DND-41 (cell line): ENCODE results near the gene TNF.
A peak's percentile ranks its signal among the peaks of the same experiment; 100 is the strongest.

Experiments used
- ATAC-seq: fragments of 200-7000 bp; cut with Tn5 transposase; 3 replicates; pipeline ENCODE4 v1.9.1; 2021; ENCODE audit warnings: low read depth; ENCODE audit not compliant: insufficient read depth
- DNase-seq: peaks from one replicate; pipeline ENCODE4 v3.0.0-alpha.2; 2020
- H2AFZ ChIP-seq: 2 replicates; pipeline ENCODE4 v1.6.0; 2012; ENCODE audit warnings: low read depth, low read length
- H3K27ac ChIP-seq: 2 replicates; pipeline ENCODE4 v1.5.1; 2012; ENCODE audit warnings: low read length, inconsistent platforms
- H3K27me3 ChIP-seq: fragments of 200-600 bp; sonication (generic); 2 replicates; pipeline ENCODE4 v1.6.0; 2012; ENCODE audit warnings: low read length, mild to moderate bottlenecking, inconsistent platforms; ENCODE audit not compliant: insufficient read depth, poor library complexity
- H3K36me3 ChIP-seq: 2 replicates; pipeline ENCODE4 v1.5.1; 2012; ENCODE audit warnings: low read length, inconsistent platforms; ENCODE audit not compliant: insufficient read depth
- H3K4me1 ChIP-seq: 2 replicates; pipeline ENCODE4 v1.5.1; 2012; ENCODE audit warnings: mild to moderate bottlenecking, low read length; ENCODE audit not compliant: insufficient read depth
- H3K4me2 ChIP-seq: 2 replicates; pipeline ENCODE4 v1.6.0; 2012; ENCODE audit warnings: mild to moderate bottlenecking, moderate library complexity, low read length, inconsistent platforms; ENCODE audit not compliant: insufficient read depth
- H3K4me3 ChIP-seq, 2 experiments: fragments of 200-600 bp in 1 of 2; shearing (Covaris generic) in 1 of 2; 2 replicates each; pipeline ENCODE4 v1.5.1; 2012 to 2016; ENCODE audit warnings: inconsistent platforms in 2 of 2, low read length in 2 of 2, mild to moderate bottlenecking in 2 of 2, low read depth in 1 of 2, moderate library complexity in 1 of 2
- H3K79me2 ChIP-seq: 2 replicates; pipeline ENCODE4 v1.6.0; 2012; ENCODE audit warnings: low read length, inconsistent platforms; ENCODE audit not compliant: insufficient read depth
- H3K9ac ChIP-seq: 2 replicates; pipeline ENCODE4 v1.6.0; 2012; ENCODE audit warnings: low read depth, mild to moderate bottlenecking, inconsistent platforms, low read length, moderate library complexity
- H3K9me3 ChIP-seq: 2 replicates; pipeline ENCODE4 v1.5.1; 2012; ENCODE audit warnings: low read length, moderate library complexity, mild to moderate bottlenecking, inconsistent platforms; ENCODE audit not compliant: insufficient read depth, severe bottlenecking
- H4K20me1 ChIP-seq: 2 replicates; pipeline ENCODE4 v1.6.0; 2012; ENCODE audit warnings: low read length; ENCODE audit not compliant: insufficient read depth
- CTCF ChIP-seq: IDR thresholded peaks from 2 replicates; pipeline ENCODE4 v1.5.1; 2012; ENCODE audit warnings: borderline replicate concordance, low read length, moderate library complexity, mild to moderate bottlenecking; ENCODE audit not compliant: poor library complexity, severe bottlenecking; ENCODE audit errors: extremely low read depth
- EZH2 ChIP-seq: IDR thresholded peaks from 3 replicates; pipeline ENCODE4 v1.6.1; 2012; ENCODE audit warnings: borderline replicate concordance, low read depth, mild to moderate bottlenecking, moderate library complexity, low read length, inconsistent platforms; ENCODE audit not compliant: severe bottlenecking

The TNF gene

DNA sequence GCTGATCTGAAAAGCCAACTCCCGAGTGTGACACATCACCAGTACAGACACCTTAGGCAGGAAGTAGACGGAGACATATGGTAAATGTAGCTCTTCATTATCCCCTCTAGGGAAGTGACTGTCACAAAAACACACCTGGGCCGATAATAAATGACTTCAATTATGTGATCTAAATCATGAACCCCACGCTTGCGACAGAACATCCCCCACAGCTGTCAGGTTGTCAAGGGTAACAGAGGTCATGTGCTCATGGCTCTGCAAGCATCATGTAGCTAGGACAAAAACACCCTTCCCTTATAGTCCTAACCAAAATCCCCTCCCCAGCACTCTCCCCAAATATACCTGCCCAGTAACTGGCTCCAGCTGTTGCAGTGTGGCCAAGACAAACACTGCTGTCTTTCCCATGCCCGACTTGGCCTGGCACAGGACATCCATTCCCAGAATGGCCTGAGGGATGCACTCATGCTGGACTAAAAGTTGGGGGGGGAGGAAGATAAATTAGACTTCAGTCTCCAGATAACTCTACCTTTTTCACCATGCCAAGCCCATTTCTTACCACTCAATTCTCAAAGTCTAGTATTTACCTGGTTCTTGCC is 36.5 kb upstream of the TNF start:
- Histone ChIP-seq H3K27ac (no peak overlapping the region), H3K4me2 (peak overlapping the region; percentile 91), H3K4me1 (peaks cover 53% of the 10 kb centered on the region), H2AFZ (no peak overlapping the region), H3K9ac (peak overlapping the region; percentile 87), H3K4me3 (peak overlapping the region in 1 of 2 experiments; percentile 72; a peak in 2 of 4 replicates), H4K20me1 (peaks cover 69% of the 10 kb centered on the region), H3K9me3 (no peaks in the 10 kb centered on the region), H3K36me3 (peaks cover 76% of the 10 kb centered on the region), H3K27me3 (no peaks in the 10 kb centered on the region), H3K79me2 (peaks cover 98% of the 10 kb centered on the region)
- ATAC-seq (no peak), DNase-seq (no peak)
- TF ChIP-seq EZH2 (no peak), CTCF (no peak)

DNA sequence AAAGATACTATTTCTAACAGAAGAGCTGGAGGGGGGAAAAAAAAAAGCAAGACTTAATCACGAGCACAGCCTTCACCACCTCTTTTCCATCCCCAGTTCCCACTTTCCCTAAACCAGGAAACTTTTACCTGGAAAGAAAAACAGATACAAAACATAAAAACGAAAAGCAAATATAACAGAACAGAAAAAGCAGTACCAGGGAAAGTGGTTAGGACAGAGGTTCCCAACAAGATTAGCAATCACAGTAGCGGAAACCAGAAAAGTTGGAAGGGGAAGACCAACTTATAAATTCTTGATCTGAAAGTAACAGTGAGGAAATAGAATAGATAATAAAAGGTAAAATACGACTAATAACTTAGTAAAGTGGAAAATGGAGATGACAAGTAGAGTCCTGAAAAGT is 34.7 kb upstream of the TNF start:
- no peak overlapping the region for H2AFZ ChIP-seq
- H3K27me3 ChIP-seq: no peaks in the 10 kb centered on the region
- no peak for ATAC-seq
- DNase-seq: no peak
- H3K4me3 ChIP-seq: peak overlapping the region; percentile 72 to 80
- H3K27ac ChIP-seq: peak overlapping the region; percentile 98
- peaks cover 58% of the 10 kb centered on the region for H3K36me3 ChIP-seq
- H4K20me1 ChIP-seq: peaks cover 52% of the 10 kb centered on the region
- H3K4me1 ChIP-seq: peaks cover 55% of the 10 kb centered on the region
- H3K9me3 ChIP-seq: no peaks in the 10 kb centered on the region
- TF ChIP-seq CTCF: no peak
- no peak for TF ChIP-seq EZH2
- H3K9ac ChIP-seq: peak overlapping the region; percentile 87
- peak overlapping the region; percentile 91 for H3K4me2 ChIP-seq
- peaks cover 80% of the 10 kb centered on the region for H3K79me2 ChIP-seq

GRCh38 chr6:31541059-31541657 is 34.2 kb upstream of the TNF start:
- Histone ChIP-seq H3K9me3 (no peaks in the 10 kb centered on the region), H3K9ac (peak overlapping the region; percentile 87), H3K36me3 (peaks cover 53% of the 10 kb centered on the region), H3K27ac (peak overlapping the region; percentile 98), H3K79me2 (peaks cover 80% of the 10 kb centered on the region), H3K4me1 (peaks cover 60% of the 10 kb centered on the region), H2AFZ (peak overlapping the region; percentile 52), H3K4me2 (peak overlapping the region; percentile 91), H3K27me3 (no peaks in the 10 kb centered on the region), H3K4me3 (peak overlapping the region; percentile 72 to 80), H4K20me1 (peaks cover 46% of the 10 kb centered on the region)
- no peak for TF ChIP-seq CTCF
- no peak for TF ChIP-seq EZH2
- DNase-seq (peak; percentile 65), ATAC-seq (peak; percentile 22)
